GM12878 (cell line): ENCODE measurements around the gene SAMSN1. TPM values are rescaled to one million over a fixed set of nuclear protein-coding genes. Genes with fewer than 3 reads are reported as not detected.

Experiments used
- GATAD2B ChIP-seq: fragments of 450-650 bp; conservative IDR thresholded peaks from 2 replicates; pipeline ENCODE4 v1.6.1; 2017; ENCODE audit warnings: low read depth, mild to moderate bottlenecking, moderate library complexity
- HCFC1 ChIP-seq: fragments of 150-350 bp; IDR thresholded peaks from 2 replicates; pipeline ENCODE4 v1.6.1; 2014; ENCODE audit warnings: low read length
- NR2C1 ChIP-seq: fragments of 450-650 bp; IDR thresholded peaks from 2 replicates; pipeline ENCODE4 v1.6.1; 2017; ENCODE audit warnings: antibody characterized with exemption, mild to moderate bottlenecking, moderate library complexity
- PAX8 ChIP-seq: fragments of 450-650 bp; IDR thresholded peaks from 2 replicates; pipeline ENCODE4 v1.6.1; 2017; ENCODE audit warnings: mild to moderate bottlenecking, moderate library complexity
- polyA plus RNA-seq, 11 experiments: library from polyadenylated mRNA; depleted of rRNA in 4 of 11; unstranded in 6 of 11; stranded (reverse) in 5 of 11; fragments of >200 nt; fragmentation: Nextera tagmentation in 4 of 11; fragmentation: Illumina TruSeq in 1 of 11; extraction: Ambion mirVana in 4 of 11; extraction: Trizol in 1 of 11; gene quantifications; 1 replicate in 1 of 11; 2 replicates in 10 of 11; pipeline versions ENCODE4 v1.2.1 to v1.2.3, GENCODE V29; 2011 to 2016; ENCODE audit warnings: inconsistent platforms in 2 of 11, missing spikeins in 2 of 11, low read depth in 1 of 11
- total RNA-seq, 4 experiments: library from RNA; depleted of rRNA in 3 of 4; stranded (reverse); fragments of >200 nt in 3 of 4; fragmentation: Illumina TruSeq in 1 of 4; extraction: Trizol in 1 of 4; gene quantifications; 2 replicates each; pipeline versions ENCODE4 v1.2.1 to v1.2.3, GENCODE V29; 2013 to 2021
- TF ChIP-seq, protein P1 (sequence below): fragments of 450-650 bp; IDR thresholded peaks from 2 replicates; pipeline ENCODE4 v1.6.1; 2014; ENCODE audit warnings: mild to moderate bottlenecking
- TF ChIP-seq, protein P2 (sequence below): fragments of 150-350 bp; IDR thresholded peaks from 2 replicates; pipeline ENCODE4 v1.6.1; 2014; ENCODE audit warnings: mild to moderate bottlenecking, low read depth, low read length
- TF ChIP-seq, protein P3 (sequence below): IDR thresholded peaks from 2 replicates; pipeline ENCODE4 v1.6.1; 2011; ENCODE audit warnings: borderline replicate concordance, low read depth, mild to moderate bottlenecking, moderate library complexity, low read length; ENCODE audit not compliant: insufficient read depth, poor library complexity, severe bottlenecking

SAMSN1 gene
- total and polyA plus RNA-seq, 10 of the 15 experiments (the other 5 are each of a cell fraction or from before 2014, with no cell fraction given) = 23.2 to 102 (median 44.9) TPM

DNA sequence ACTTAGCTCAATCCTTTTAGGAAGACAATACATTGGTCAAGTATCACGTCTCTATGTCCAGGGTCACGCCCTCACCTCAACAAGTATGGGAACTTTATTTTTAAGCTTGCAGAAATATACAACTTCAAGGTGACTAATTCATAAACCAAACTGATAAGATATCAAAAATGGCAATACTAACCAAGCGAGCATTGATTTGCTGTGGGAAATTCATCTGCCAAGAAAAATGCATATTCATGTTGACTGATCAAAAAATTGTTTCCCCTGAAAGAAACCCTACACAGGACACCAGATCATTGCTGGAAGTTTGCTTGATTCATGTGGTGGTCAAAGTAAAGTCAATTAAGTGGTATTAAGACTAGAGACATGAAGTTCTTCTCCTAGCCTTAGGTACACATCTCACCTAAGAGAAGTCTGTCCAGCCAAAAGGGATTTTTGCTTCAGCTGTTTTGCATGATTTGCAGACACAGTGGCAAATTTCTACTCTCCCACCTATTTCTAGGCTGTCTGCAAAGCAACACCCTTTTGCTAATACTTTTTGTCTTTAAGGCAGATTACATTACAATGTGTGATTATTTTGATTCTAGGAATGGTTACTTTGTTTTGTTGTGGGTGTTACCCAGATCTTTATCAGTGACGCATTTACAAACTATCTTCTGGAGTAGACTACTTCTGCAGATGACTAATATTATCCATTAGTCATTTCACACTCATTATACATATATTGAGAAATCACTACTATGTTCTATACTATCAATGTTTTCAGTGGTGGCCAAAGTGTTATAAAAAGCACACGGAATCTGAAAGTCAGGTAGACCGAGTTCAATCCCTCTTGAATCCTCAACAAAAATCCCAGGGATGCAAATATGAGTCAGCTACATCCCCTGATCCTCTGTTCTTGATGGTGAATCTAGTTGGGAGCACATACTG, 12.4 kb downstream of the SAMSN1 start (continued):
- TF ChIP-seq, protein P1, sequence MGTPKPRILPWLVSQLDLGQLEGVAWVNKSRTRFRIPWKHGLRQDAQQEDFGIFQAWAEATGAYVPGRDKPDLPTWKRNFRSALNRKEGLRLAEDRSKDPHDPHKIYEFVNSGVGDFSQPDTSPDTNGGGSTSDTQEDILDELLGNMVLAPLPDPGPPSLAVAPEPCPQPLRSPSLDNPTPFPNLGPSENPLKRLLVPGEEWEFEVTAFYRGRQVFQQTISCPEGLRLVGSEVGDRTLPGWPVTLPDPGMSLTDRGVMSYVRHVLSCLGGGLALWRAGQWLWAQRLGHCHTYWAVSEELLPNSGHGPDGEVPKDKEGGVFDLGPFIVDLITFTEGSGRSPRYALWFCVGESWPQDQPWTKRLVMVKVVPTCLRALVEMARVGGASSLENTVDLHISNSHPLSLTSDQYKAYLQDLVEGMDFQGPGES = no peak
- no peak for TF ChIP-seq PAX8
- TF ChIP-seq, protein P2, sequence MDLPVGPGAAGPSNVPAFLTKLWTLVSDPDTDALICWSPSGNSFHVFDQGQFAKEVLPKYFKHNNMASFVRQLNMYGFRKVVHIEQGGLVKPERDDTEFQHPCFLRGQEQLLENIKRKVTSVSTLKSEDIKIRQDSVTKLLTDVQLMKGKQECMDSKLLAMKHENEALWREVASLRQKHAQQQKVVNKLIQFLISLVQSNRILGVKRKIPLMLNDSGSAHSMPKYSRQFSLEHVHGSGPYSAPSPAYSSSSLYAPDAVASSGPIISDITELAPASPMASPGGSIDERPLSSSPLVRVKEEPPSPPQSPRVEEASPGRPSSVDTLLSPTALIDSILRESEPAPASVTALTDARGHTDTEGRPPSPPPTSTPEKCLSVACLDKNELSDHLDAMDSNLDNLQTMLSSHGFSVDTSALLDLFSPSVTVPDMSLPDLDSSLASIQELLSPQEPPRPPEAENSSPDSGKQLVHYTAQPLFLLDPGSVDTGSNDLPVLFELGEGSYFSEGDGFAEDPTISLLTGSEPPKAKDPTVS = no peak
- peak; percentile 60; the same call in 1 of the 2 replicates for TF ChIP-seq GATAD2B
- TF ChIP-seq HCFC1 = no peak
- no peak for TF ChIP-seq NR2C1
- TF ChIP-seq, protein P3, sequence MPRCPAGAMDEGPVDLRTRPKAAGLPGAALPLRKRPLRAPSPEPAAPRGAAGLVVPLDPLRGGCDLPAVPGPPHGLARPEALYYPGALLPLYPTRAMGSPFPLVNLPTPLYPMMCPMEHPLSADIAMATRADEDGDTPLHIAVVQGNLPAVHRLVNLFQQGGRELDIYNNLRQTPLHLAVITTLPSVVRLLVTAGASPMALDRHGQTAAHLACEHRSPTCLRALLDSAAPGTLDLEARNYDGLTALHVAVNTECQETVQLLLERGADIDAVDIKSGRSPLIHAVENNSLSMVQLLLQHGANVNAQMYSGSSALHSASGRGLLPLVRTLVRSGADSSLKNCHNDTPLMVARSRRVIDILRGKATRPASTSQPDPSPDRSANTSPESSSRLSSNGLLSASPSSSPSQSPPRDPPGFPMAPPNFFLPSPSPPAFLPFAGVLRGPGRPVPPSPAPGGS = no peak
